ENCODE results near the gene NEURL4.

DNA sequence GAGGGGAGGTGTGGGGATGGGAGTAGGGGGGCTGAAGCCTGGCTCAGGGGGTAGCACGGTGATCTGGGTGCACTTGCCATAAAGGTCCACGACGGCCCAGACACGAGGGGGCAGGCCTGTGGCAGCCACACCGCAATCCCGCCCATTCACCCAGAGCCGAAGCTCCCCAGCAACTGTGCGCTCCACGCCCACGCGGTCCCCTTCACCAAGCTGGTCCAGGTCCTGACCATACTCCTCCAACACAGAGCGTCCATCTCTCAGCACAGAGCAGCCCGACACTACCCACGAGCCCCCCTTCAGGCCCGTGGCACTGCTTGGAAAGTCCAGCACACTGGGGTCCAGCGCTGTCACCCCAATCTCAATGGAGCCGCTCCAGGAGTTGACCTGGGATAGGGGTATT is 1.6 kb downstream of the NEURL4 start:
- TF ChIP-seq, protein P1, sequence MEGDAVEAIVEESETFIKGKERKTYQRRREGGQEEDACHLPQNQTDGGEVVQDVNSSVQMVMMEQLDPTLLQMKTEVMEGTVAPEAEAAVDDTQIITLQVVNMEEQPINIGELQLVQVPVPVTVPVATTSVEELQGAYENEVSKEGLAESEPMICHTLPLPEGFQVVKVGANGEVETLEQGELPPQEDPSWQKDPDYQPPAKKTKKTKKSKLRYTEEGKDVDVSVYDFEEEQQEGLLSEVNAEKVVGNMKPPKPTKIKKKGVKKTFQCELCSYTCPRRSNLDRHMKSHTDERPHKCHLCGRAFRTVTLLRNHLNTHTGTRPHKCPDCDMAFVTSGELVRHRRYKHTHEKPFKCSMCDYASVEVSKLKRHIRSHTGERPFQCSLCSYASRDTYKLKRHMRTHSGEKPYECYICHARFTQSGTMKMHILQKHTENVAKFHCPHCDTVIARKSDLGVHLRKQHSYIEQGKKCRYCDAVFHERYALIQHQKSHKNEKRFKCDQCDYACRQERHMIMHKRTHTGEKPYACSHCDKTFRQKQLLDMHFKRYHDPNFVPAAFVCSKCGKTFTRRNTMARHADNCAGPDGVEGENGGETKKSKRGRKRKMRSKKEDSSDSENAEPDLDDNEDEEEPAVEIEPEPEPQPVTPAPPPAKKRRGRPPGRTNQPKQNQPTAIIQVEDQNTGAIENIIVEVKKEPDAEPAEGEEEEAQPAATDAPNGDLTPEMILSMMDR (IDR thresholded peaks at IDR 0.05), result no peak
- no peak for TF ChIP-seq EZH2 (IDR thresholded peaks at IDR 0.05; ENCODE audit: borderline replicate concordance, insufficient read depth, low read depth, low read length, poor library complexity, severe bottlenecking)

All from B cell (primary cell).